Mucosa of rectum (tissue), 2 donors: ENCODE data around the gene DPPA4.

Source experiments
- H3K27ac ChIP-seq, 2 donors: one replicate each; pipeline ENCODE4 v1.7.0; 2013; ENCODE audit warnings: inconsistent platforms in 2 of 2, low read depth in 2 of 2, low read length in 2 of 2
- H3K27me3 ChIP-seq, 2 donors: one replicate each; pipeline ENCODE4 v1.7.0; 2013; ENCODE audit warnings: low read length in 2 of 2; ENCODE audit not compliant: control insufficient read depth in 2 of 2, insufficient read depth in 2 of 2
- H3K36me3 ChIP-seq, 2 donors: one replicate each; pipeline ENCODE4 v1.7.0; 2013; ENCODE audit warnings: low read length in 2 of 2; ENCODE audit not compliant: control insufficient read depth in 2 of 2, insufficient read depth in 2 of 2
- H3K4me1 ChIP-seq, 2 donors: one replicate each; pipeline ENCODE4 v1.7.0; 2013; ENCODE audit warnings: low read length in 2 of 2, mild to moderate bottlenecking in 1 of 2; ENCODE audit not compliant: control insufficient read depth in 2 of 2, insufficient read depth in 2 of 2
- H3K4me3 ChIP-seq, 2 donors: one replicate each; pipeline ENCODE4 v1.7.0; 2013; ENCODE audit warnings: low read length in 2 of 2
- H3K9ac ChIP-seq, 2 donors: one replicate each; pipeline ENCODE4 v1.7.0; 2013; ENCODE audit warnings: low read length in 2 of 2, low read depth in 1 of 2, mild to moderate bottlenecking in 1 of 2
- H3K9me3 ChIP-seq, 2 donors: one replicate each; pipeline ENCODE4 v1.7.0; 2013; ENCODE audit warnings: low read length in 2 of 2; ENCODE audit not compliant: control insufficient read depth in 2 of 2
- donor health status: healthy.
- donor health status: Normal muscosa, but diverticular disease.

Gene DPPA4

DNA sequence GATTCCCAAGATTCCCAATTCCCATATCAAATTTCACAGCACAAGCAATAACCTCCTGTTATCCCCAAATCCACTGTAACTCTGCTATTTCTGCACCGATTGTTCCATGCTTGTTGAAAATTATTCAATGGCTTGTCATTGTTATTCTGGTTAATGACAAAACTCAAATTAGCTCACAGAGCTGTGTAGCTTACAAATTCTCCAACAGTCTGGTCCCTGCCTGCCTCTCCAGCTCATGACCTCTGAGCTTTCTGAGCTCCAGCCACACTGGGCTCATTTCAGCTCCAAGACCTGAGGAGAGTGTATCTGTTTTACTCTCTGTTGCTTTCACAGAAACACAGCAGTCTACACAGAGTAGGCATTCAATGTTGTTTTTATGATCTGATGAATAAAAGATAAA, 24.3 kb downstream of the DPPA4 start:
- H3K4me1 ChIP-seq, result no peaks in the 10 kb centered on the region
- H3K27ac ChIP-seq, result no peak overlapping the region
- H3K9ac ChIP-seq, result no peak overlapping the region
- no peak overlapping the region for H3K4me3 ChIP-seq
- H3K9me3 ChIP-seq, result no peaks in the 10 kb centered on the region
- H3K27me3 ChIP-seq, result no peaks in the 10 kb centered on the region
- H3K36me3 ChIP-seq, result no peaks in the 10 kb centered on the region

DNA sequence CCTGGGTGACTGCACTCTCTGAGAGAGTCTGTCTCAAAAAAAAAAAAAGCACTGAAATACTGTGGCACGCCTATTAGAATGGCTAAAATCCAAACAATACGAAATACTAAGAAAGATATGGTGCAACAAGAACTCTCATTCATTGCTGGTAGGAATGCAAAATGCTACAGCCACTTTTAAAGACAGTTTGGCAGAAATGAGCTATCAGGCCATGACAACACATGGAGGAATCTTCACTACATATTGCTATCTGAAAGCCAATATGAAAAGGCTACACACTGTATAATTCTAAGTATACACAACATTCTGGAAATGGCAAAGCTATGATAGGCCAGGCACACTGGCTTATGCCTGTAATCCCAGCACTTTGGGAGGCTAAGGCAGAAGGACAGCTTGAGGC, 39.9 kb downstream of the DPPA4 start:
- no peaks in the 10 kb centered on the region for H3K27me3 ChIP-seq
- H3K9me3 ChIP-seq, result no peaks in the 10 kb centered on the region
- H3K4me1 ChIP-seq, result no peaks in the 10 kb centered on the region
- H3K9ac ChIP-seq, result no peak overlapping the region
- H3K27ac ChIP-seq, result no peak overlapping the region
- no peak overlapping the region for H3K4me3 ChIP-seq
- H3K36me3 ChIP-seq, result no peaks in the 10 kb centered on the region

DNA sequence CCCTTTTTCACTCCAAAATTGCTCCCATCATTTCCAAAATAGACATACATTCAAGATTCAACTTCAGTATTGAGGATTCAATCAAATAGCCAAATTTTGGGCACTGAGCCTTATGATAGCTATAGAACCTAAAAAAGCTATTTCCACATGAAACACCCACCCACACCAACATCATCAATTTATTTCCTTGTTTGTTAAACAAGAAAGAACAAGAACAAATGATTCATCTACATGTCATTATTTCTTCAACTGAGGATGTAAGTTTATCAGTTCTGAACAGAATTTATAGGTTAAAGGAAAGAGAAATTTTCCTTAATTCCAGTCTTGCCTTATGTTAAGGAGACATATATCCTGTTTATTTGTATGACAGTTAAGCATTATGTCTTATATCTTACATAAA, 53.3 kb downstream of the DPPA4 start:
- H3K27me3 ChIP-seq, result no peaks in the 10 kb centered on the region
- no peaks in the 10 kb centered on the region for H3K9me3 ChIP-seq
- H3K4me1 ChIP-seq, result no peaks in the 10 kb centered on the region
- no peak overlapping the region for H3K27ac ChIP-seq
- H3K9ac ChIP-seq, result no peak overlapping the region
- no peaks in the 10 kb centered on the region for H3K36me3 ChIP-seq
- no peak overlapping the region for H3K4me3 ChIP-seq

DNA sequence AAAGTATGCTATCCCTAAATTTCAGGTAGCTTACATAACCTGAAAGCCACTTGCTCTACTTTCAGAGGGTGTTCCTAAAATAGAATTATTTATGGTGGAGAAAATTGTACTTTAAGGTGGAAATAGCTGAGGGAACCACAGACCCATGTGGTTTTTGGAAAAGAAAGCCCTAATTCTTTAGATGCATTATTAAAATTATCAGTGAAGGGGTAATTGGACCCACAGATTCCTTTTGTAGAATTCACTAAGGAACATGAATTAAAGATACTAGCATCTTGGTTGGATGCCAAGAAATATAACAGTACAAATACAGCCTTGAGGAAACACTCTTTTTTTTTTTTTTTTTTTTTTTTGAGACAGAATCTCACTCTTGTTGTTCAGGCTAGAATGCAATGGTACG, 58.8 kb downstream of the DPPA4 start:
- Histone ChIP-seq H3K27me3 (no peaks in the 10 kb centered on the region), H3K36me3 (no peaks in the 10 kb centered on the region), H3K9me3 (no peaks in the 10 kb centered on the region), H3K4me3 (no peak overlapping the region), H3K4me1 (no peaks in the 10 kb centered on the region), H3K9ac (no peak overlapping the region), H3K27ac (no peak overlapping the region)

DNA sequence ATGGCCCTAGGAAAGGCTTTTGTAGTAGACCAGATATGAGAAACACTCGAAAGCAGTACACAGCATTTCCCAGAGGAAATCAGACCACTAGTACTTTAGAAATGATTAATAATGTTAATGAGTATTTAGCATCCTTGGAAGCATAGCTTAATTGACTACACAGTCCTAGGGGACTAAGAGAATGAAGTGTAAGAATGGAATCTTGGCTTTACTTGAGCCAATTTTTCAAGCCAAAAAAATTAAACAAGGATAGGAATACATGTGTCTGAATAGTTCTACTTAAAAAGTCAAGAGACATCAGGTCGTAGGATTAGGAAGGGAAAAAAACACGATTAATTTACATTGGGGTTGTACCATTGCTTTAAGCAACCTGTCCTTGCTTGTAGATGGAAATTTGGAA, 59.2 kb downstream of the DPPA4 start:
- H3K9me3 ChIP-seq, result no peaks in the 10 kb centered on the region
- no peaks in the 10 kb centered on the region for H3K27me3 ChIP-seq
- no peaks in the 10 kb centered on the region for H3K4me1 ChIP-seq
- H3K36me3 ChIP-seq, result no peaks in the 10 kb centered on the region
- H3K27ac ChIP-seq, result no peak overlapping the region
- H3K4me3 ChIP-seq, result no peak overlapping the region
- no peak overlapping the region for H3K9ac ChIP-seq
